ENCODE data around the gene IREB2.

IREB2 gene

GRCh38 chr15:78550194-78550593, 112.2 kb downstream of the IREB2 start:
- Histone ChIP-seq H3K9me3 (ENCODE audit: control insufficient read depth, insufficient read depth, low read depth, low read length) (no peaks in the 10 kb centered on the region), H3K36me3 (ENCODE audit: control insufficient read depth, insufficient read depth, low read length) (peaks cover 61% of the 10 kb centered on the region), H3K9ac (ENCODE audit: low read length) (no peak overlapping the region), H3K27me3 (ENCODE audit: control insufficient read depth, insufficient read depth, low read length) (no peaks in the 10 kb centered on the region), H3K4me3 (ENCODE audit: low read depth, low read length) (no peak overlapping the region), H3K27ac (ENCODE audit: low read depth, low read length) (no peak overlapping the region), H3K4me1 (ENCODE audit: control insufficient read depth, insufficient read depth, low read length) (no peaks in the 10 kb centered on the region)

DNA sequence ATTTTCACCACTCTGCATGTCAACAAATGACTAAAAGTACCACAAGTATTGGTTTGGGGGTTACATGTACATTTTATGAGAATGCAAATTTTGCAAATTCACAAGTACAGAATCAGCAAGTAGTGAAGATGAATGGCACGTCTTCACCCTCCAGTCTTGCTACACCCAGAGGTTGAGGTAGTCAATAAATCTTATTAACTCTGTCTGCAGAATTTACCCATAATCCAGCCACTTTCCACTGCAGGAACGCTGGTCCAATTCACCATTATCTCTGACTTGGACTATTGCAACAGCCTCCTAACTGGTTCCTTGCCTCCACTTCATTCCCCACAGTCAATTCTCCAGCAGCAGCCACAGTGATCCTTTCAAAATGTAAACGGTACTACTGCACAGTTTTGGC, 112.8 kb downstream of the IREB2 start:
- Histone ChIP-seq H3K27me3 (ENCODE audit: control insufficient read depth, insufficient read depth, low read length) (no peaks in the 10 kb centered on the region), H3K36me3 (ENCODE audit: control insufficient read depth, insufficient read depth, low read length) (peaks cover 55% of the 10 kb centered on the region), H3K9me3 (ENCODE audit: control insufficient read depth, insufficient read depth, low read depth, low read length) (no peaks in the 10 kb centered on the region), H3K27ac (ENCODE audit: low read depth, low read length) (no peak overlapping the region), H3K4me3 (ENCODE audit: low read depth, low read length) (no peak overlapping the region), H3K4me1 (ENCODE audit: control insufficient read depth, insufficient read depth, low read length) (no peaks in the 10 kb centered on the region), H3K9ac (ENCODE audit: low read length) (no peak overlapping the region)

All from HUES6 (cell line).